Urinary bladder (tissue), 4 donors: ENCODE measurements around the gene ITGAX. TPM values are rescaled to one million over a fixed set of nuclear protein-coding genes. Genes with fewer than 3 reads are reported as not detected.

Source experiments
- DNase-seq: peaks from one replicate; pipeline ENCODE4 v3.0.0-alpha.2; 2015; ENCODE audit errors: extremely low spot score
- H3K27ac ChIP-seq: one replicate; pipeline ENCODE4 v1.5.1; 2013; ENCODE audit warnings: low read depth, mild to moderate bottlenecking, moderate library complexity
- H3K36me3 ChIP-seq: one replicate; pipeline ENCODE4 v1.6.1; 2013; ENCODE audit warnings: mild to moderate bottlenecking, moderate library complexity; ENCODE audit not compliant: insufficient read depth
- H3K4me1 ChIP-seq: one replicate; pipeline ENCODE4 v1.6.1; 2013; ENCODE audit warnings: mild to moderate bottlenecking, moderate library complexity; ENCODE audit not compliant: insufficient read depth
- H3K4me3 ChIP-seq: one replicate; pipeline ENCODE4 v1.5.1; 2013; ENCODE audit warnings: low read depth, low read length
- WGBS: extraction: QIAGEN DNeasy Blood & Tissue Kit; methylation state at CpG from one replicate; pipeline ENCODE4 v1.1.7; 2013; 5-methylcytosine and 5-hydroxymethylcytosine counted together
- polyA plus RNA-seq: library from polyadenylated mRNA; stranded (reverse); fragments of 200-250 nt; gene quantifications from one replicate; pipeline ENCODE4 v1.2.3, GENCODE V29; 2013
- total RNA-seq: library from RNA; depleted of rRNA; stranded (reverse); fragments of >200 nt; gene quantifications from one replicate; pipeline ENCODE4 v1.2.3, GENCODE V29; 2014
- donor health status: healthy with polysubstance abuse.
- donor health status: healthy.

The ITGAX gene
- total and polyA plus RNA-seq, 2 donors = 2.2 to 3.3 TPM

- Histone ChIP-seq H3K4me3 (no peak overlapping the region), H3K4me1 (no peaks in the 10 kb centered on the region), H3K27ac (no peak overlapping the region), H3K36me3 (no peaks in the 10 kb centered on the region)
- WGBS = 73% methylated on average over 18 of the region's 18 CpGs
- no peak for DNase-seq
Observed at GRCh38 chr16:31397096-31397660, 42.2 kb downstream of the ITGAX start.

- H3K27ac ChIP-seq = no peak overlapping the region
- 75% methylated on average over 9 of the region's 9 CpGs for WGBS
- DNase-seq = no peak
- H3K4me1 ChIP-seq = no peaks in the 10 kb centered on the region
- H3K36me3 ChIP-seq = no peaks in the 10 kb centered on the region
- H3K4me3 ChIP-seq = no peak overlapping the region
Observed at GRCh38 chr16:31397701-31398100, 42.7 kb downstream of the ITGAX start.

DNA sequence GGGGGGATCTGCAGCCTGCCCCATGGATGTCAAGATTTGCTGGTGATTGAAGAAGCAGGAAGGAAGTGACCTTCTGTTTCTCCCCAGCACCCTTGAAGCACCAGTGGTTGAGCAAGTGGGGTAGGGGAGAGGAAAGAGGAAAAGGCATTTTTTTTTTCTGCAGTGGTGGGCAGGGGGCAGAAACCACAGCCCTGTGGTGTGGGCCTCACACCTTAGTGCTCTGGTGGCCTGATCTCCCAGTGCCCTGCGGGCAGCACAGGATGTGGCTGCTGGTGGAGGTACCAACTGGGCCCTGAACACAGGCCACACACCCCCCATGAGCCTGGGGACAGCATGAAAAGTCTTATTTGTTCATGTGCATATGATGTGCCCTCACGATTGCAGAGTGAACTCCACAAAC is 45.2 kb downstream of the ITGAX start:
- H3K36me3 ChIP-seq = no peaks in the 10 kb centered on the region
- no peak for DNase-seq
- WGBS = 80% methylated on average over 2 of the region's 2 CpGs
- no peaks in the 10 kb centered on the region for H3K4me1 ChIP-seq
- H3K27ac ChIP-seq = no peak overlapping the region
- no peak overlapping the region for H3K4me3 ChIP-seq

DNA sequence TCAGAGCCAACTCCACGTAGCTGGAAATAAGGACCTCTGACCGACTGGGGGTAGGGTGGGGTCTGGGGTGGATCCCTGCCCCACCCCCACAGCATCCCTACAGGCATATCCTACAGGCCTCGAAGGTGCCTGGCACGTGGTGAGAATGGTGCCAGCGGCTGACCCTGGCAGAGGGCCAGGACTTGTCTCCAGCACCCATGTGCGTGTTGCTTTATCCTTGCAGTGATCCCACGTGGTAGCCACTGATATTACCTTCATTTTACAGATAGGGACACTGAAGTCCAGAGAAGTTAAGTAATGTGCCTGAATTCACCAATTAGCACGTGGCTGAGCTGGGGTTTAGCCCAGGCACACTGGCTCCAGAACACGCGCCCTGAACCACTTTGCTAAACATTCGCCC is 46.5 kb downstream of the ITGAX start:
- Histone ChIP-seq H3K4me3 (no peak overlapping the region), H3K27ac (no peak overlapping the region), H3K4me1 (no peaks in the 10 kb centered on the region), H3K36me3 (no peaks in the 10 kb centered on the region)
- WGBS = 72% methylated on average over 11 of the region's 11 CpGs
- no peak for DNase-seq

- Histone ChIP-seq H3K4me3 (no peak overlapping the region), H3K27ac (no peak overlapping the region), H3K4me1 (no peaks in the 10 kb centered on the region), H3K36me3 (no peaks in the 10 kb centered on the region)
- no peak for DNase-seq
- WGBS = 59% methylated on average over 1 of the region's 1 CpG
Observed at GRCh38 chr16:31402687-31403086, 47.7 kb downstream of the ITGAX start.

DNA sequence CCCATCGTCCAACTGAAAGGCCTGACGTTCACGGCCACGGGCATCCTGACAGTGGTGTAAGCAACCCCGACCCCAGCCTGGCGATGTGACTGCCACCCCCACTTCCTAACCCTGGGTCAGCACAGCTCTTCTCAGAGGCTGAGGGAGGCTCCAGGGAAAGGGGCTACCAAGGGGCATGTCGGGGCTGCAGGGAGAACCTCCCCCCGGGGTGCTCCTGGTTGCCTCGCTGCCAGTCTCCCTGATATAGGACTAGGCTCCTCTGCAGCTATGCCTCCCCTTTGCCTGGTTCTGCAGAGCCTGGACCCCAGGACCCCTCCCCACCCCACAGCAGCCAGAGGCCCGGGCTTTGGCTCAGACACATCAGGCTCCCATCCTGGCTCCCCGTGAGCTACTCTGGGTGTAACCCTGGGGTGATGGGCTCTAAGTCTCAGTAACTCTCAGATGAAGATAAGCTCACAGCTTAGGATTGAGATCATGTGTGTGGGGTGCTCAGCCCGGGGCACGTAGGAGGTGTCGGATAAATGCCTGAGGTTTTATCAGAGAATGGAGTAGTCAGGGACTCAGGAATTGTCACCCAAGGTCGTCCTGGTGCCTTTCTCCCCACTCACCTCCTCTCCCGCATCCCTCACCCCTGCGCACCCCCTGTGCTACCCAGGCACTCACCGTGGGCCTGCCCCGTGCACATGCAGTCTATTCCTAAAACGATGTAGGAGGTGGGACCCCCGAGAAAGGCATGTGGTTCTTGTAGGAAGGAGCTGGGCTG is 48.8 kb downstream of the ITGAX start:
- WGBS = 78% methylated on average over 21 of the region's 21 CpGs
- H3K4me1 ChIP-seq = no peaks in the 10 kb centered on the region
- no peak overlapping the region for H3K27ac ChIP-seq
- no peak for DNase-seq
- H3K4me3 ChIP-seq = no peak overlapping the region
- no peaks in the 10 kb centered on the region for H3K36me3 ChIP-seq

- WGBS = 60% methylated on average over 9 of the region's 9 CpGs
- no peak overlapping the region for H3K4me3 ChIP-seq
- H3K36me3 ChIP-seq = no peaks in the 10 kb centered on the region
- H3K4me1 ChIP-seq = no peaks in the 10 kb centered on the region
- DNase-seq = no peak
- no peak overlapping the region for H3K27ac ChIP-seq
Observed at GRCh38 chr16:31404353-31405064, 49.5 kb downstream of the ITGAX start.

- Histone ChIP-seq H3K27ac (no peak overlapping the region), H3K4me3 (no peak overlapping the region), H3K36me3 (no peaks in the 10 kb centered on the region), H3K4me1 (no peaks in the 10 kb centered on the region)
- no peak for DNase-seq
- WGBS = 82% methylated on average over 8 of the region's 8 CpGs
Observed at GRCh38 chr16:31407406-31407805, 52.4 kb downstream of the ITGAX start.

DNA sequence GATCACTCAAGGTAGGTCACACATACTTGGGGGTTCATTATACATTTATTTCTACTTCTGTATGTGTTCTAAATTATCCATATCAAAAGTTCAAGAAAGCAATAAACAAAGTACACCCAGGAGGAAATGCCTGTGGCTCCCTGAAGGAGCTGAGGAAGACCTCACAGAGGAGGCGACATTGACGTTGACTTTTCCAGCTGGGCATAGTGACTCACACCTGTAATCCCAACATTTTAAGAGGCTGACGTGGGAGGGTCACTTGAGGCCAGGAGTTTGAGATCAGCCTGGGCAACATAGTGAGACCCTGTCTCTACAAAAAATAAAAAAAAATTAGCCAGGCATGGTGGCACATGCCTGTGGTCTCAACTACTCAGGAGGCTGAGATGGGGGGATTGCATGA is 54.5 kb downstream of the ITGAX start:
- no peaks in the 10 kb centered on the region for H3K4me1 ChIP-seq
- H3K4me3 ChIP-seq = no peak overlapping the region
- 46% methylated on average over 3 of the region's 3 CpGs for WGBS
- no peaks in the 10 kb centered on the region for H3K36me3 ChIP-seq
- DNase-seq = no peak
- H3K27ac ChIP-seq = no peak overlapping the region

GRCh38 chr16:31410082-31410481 is 55.1 kb downstream of the ITGAX start:
- Histone ChIP-seq H3K4me1 (no peaks in the 10 kb centered on the region), H3K27ac (no peak overlapping the region), H3K4me3 (no peak overlapping the region), H3K36me3 (no peaks in the 10 kb centered on the region)
- 76% methylated on average over 9 of the region's 9 CpGs for WGBS
- no peak for DNase-seq

- no peak for DNase-seq
- no peak overlapping the region for H3K4me3 ChIP-seq
- H3K27ac ChIP-seq = no peak overlapping the region
- no peaks in the 10 kb centered on the region for H3K36me3 ChIP-seq
- H3K4me1 ChIP-seq = no peaks in the 10 kb centered on the region
- 75% methylated on average over 22 of the region's 22 CpGs for WGBS
Observed at GRCh38 chr16:31411024-31411844, 56.3 kb downstream of the ITGAX start.

DNA sequence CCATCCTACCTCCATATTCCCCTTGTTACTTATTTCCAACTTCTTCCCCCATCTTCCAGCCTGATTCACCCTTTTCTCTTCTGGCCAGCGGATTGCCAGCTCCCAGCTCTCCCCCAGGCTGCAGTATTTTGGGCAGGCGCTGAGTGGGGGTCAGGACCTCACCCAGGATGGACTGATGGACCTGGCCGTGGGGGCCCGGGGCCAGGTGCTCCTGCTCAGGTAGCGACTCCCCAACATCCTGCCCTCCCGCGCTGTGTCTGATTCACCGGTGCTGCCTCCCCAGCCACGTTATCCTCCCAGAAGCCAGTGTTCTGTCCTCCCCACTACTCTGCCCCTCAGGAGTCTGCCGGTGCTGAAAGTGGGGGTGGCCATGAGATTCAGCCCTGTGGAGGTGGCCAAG is 57.8 kb downstream of the ITGAX start:
- 82% methylated on average over 10 of the region's 10 CpGs for WGBS
- H3K36me3 ChIP-seq = no peaks in the 10 kb centered on the region

GRCh38 chr16:31413381-31413780 is 58.4 kb downstream of the ITGAX start:
- 86% methylated on average over 5 of the region's 5 CpGs for WGBS
- Histone ChIP-seq H3K27ac (no peak overlapping the region), H3K4me1 (no peaks in the 10 kb centered on the region), H3K4me3 (no peak overlapping the region), H3K36me3 (no peaks in the 10 kb centered on the region)
- DNase-seq = no peak

More for the DNA sequence above, 57.8 kb downstream of the ITGAX start:
- H3K27ac ChIP-seq = no peak overlapping the region
- H3K4me3 ChIP-seq = no peak overlapping the region
- H3K4me1 ChIP-seq = no peaks in the 10 kb centered on the region
- DNase-seq = no peak
